Spleen (tissue), 7 donors: ENCODE measurements around the gene CYFIP2.

Experiments used
- POLR2A ChIP-seq, 3 donors: fragments of 450-650 bp; IDR thresholded peaks; one replicate each; pipeline ENCODE4 v1.5.1; 2017; ENCODE audit warnings: antibody characterized with exemption in 3 of 3, mild to moderate bottlenecking in 1 of 3
- POLR2AphosphoS5 ChIP-seq, 3 donors: sonication (generic); formaldehyde crosslinking; IDR thresholded peaks; one replicate each; pipeline ENCODE4 v1.5.1; 2017; ENCODE audit warnings: antibody characterized with exemption in 3 of 3
- TF ChIP-seq, protein P1 (sequence below), 11 experiments: fragments of 200-600 bp in 7 of 11; fragments of 450-650 bp in 4 of 11; sonication (generic) in 4 of 11; IDR thresholded peaks in 8 of 11; conservative IDR thresholded peaks in 3 of 11; 1 replicate in 7 of 11; 2 replicates in 4 of 11; pipeline versions ENCODE4 v1.4.0 to v1.8.0; 2016 to 2021; ENCODE audit warnings: antibody characterized with exemption in 11 of 11, inconsistent platforms in 4 of 11, mild to moderate bottlenecking in 1 of 11
- donor health status: DM: no; HTN: no; CAD: no; lungs with moderate emphysema.
- donor health status: DM: no; HTN: no; CAD: no.
- donor health status: DM: no; HTN: no; CAD: no.

DNA sequence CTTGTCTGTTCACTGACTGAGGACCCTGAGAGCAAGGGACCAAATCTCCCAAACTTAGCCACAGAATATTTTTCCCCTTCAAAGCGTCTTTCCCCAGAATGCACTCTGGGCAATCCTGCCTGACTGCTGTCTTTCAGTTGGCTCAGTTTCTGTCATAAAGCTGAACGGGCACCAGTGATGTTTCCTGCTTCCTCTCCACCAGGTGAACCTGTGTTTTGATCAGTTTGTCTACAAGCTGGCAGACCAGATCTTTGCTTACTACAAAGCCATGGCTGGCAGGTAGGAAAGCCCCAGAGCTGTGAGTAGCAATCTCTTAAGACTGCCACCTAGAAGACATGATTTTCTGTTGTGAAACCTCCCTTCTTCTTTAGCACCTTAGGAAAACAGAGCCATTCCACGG, 61.8 kb downstream of the CYFIP2 start:
- TF ChIP-seq POLR2A (IDR thresholded peaks at IDR 0.05) (no peak), POLR2AphosphoS5 (IDR thresholded peaks at IDR 0.05) (no peak)
- TF ChIP-seq, protein P1, sequence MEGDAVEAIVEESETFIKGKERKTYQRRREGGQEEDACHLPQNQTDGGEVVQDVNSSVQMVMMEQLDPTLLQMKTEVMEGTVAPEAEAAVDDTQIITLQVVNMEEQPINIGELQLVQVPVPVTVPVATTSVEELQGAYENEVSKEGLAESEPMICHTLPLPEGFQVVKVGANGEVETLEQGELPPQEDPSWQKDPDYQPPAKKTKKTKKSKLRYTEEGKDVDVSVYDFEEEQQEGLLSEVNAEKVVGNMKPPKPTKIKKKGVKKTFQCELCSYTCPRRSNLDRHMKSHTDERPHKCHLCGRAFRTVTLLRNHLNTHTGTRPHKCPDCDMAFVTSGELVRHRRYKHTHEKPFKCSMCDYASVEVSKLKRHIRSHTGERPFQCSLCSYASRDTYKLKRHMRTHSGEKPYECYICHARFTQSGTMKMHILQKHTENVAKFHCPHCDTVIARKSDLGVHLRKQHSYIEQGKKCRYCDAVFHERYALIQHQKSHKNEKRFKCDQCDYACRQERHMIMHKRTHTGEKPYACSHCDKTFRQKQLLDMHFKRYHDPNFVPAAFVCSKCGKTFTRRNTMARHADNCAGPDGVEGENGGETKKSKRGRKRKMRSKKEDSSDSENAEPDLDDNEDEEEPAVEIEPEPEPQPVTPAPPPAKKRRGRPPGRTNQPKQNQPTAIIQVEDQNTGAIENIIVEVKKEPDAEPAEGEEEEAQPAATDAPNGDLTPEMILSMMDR (IDR thresholded peaks at IDR 0.05 in 8 of 11, conservative IDR thresholded peaks at IDR 0.05 in 3 of 11): no peak
